ENCODE data around the gene ACER2. TPM values are rescaled to one million over a fixed set of nuclear protein-coding genes. Genes with fewer than 3 reads are reported as not detected.
A peak's percentile ranks its signal among the peaks of the same experiment; 100 is the strongest.

The ACER2 gene
- total and polyA plus RNA-seq, 2 of the 4 experiments (the other 2 are of a cell fraction): 0.84 to 1.6 TPM

DNA sequence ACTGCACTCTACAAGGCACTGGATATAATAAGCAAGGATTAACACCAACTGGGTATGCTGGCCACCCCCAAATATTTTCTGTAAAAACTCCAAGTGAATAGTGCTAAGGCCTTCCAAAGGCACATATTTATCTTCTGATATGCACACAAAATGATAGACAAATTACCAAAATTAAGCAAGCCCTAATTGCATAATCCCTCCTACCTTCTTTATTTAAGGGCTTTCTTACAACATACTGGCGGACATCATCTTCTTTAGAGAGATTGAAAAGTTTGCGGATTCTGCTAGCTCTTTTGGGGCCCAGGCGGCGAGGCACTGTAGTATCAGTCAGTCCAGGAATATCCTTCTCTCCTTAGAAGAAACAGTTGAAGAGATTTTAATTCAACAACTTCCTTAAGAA lies 30.6 kb upstream of the ACER2 start:
- Histone ChIP-seq H4K91ac (ENCODE audit: insufficient read depth, low read depth, low read length) (no peak overlapping the region), H3K9me1 (ENCODE audit: insufficient read depth, low read length) (peaks cover 5% of the 10 kb centered on the region; the same call in 1 of the 2 replicates), H2AFZ (replicated peaks; ENCODE audit: low read length, poor library complexity) (no peak overlapping the region), H2AK5ac (ENCODE audit: low read depth, low read length) (no peak overlapping the region), H2BK5ac (ENCODE audit: low read depth, low read length, poor library complexity, severe bottlenecking) (no peak overlapping the region), H3K18ac (ENCODE audit: low read depth, low read length) (no peak overlapping the region), H2BK120ac (ENCODE audit: low read depth, low read length) (no peak overlapping the region), H3K9me3 (ENCODE audit: control insufficient read depth, insufficient read depth, low read length) (no peaks in the 10 kb centered on the region), H3K9ac (ENCODE audit: low read depth, low read length) (peak overlapping the region; percentile 96; the same call in 1 of the 2 replicates), H3K4me1 (ENCODE audit: control insufficient read depth, insufficient read depth, low read length) (peaks cover 2% of the 10 kb centered on the region; the same call in 1 of the 2 replicates), H3K79me1 (ENCODE audit: low read depth in 1 of 2, low read length in 2 of 2) (peaks cover 3 to 39% of the 10 kb centered on the region in 2 experiments; a peak in 3 of 4 replicates), H3K23ac (ENCODE audit: low read depth, low read length) (peak overlapping the region; percentile 78; the same call in 1 of the 2 replicates), H4K20me1 (ENCODE audit: insufficient read depth, low read length) (peaks cover 46% of the 10 kb centered on the region; the same call in 1 of the 2 replicates), H3K14ac (replicated peaks; ENCODE audit: low read depth, low read length) (no peak overlapping the region), H3K27ac (ENCODE audit: insufficient read depth, low read length) (no peak overlapping the region), H2AK9ac (replicated peaks; ENCODE audit: low read depth, low read length, poor library complexity) (no peak overlapping the region), H3K36me3 (ENCODE audit: control insufficient read depth, insufficient read depth, low read length) (peaks cover 34% of the 10 kb centered on the region), H3K4me2 (ENCODE audit: low read depth, low read length) (peak overlapping the region; percentile 80), H3K4me3 (ENCODE audit: insufficient read depth, low read depth, low read length) (peak overlapping the region; percentile 78; the same call in 1 of the 2 replicates), H3K56ac (ENCODE audit: extremely low read depth, insufficient read depth, low read length) (no peak overlapping the region), H4K8ac (ENCODE audit: low read depth in 2 of 2, low read length in 2 of 2) (no peak overlapping the region), H3K27me3 (ENCODE audit: control insufficient read depth, insufficient read depth, low read length) (no peaks in the 10 kb centered on the region), H2BK20ac (ENCODE audit: low read depth, low read length) (no peak overlapping the region), H2BK15ac (ENCODE audit: low read depth, low read length) (no peak overlapping the region), H3K4ac (ENCODE audit: low read depth, low read length) (no peak overlapping the region), H4K5ac (ENCODE audit: low read depth, low read length) (no peak overlapping the region)
- POLR2A ChIA-PET (ENCODE audit: unreplicated experiment): no interaction called here
- ATAC-seq (ENCODE audit: low read depth) (no peak), DNase-seq (no peak)
- dilution Hi-C loops (cut with HindIII; ENCODE audit: low sequenced_read_pairs, unreplicated experiment): no loop called here
- BruUV-seq (replicated peaks): no TSS peak
- CTCF ChIA-PET: interaction anchor here (0.8 kb wide), 1 partner anchor 48 kb away, joined by 3 read pairs; no protein-coding TSS in a partner anchor
- intact Hi-C loops (cut with micrococcal nuclease): loop anchor here (2.0 to 10.0 kb wide), 3 partner anchors 147 to 327 kb away; partner anchors contain the start of genes DENND4C and PLIN2
- WGBS, 2 experiments (ENCODE audit: extremely low coverage in 2 of 2, insufficient read length in 1 of 2): no CpG with 5 or more reads among the region's 4 CpGs
- in situ Hi-C loops (cut with MboI; ENCODE audit: low sequenced_read_pairs): no loop called here
- TF ChIP-seq, protein P1, sequence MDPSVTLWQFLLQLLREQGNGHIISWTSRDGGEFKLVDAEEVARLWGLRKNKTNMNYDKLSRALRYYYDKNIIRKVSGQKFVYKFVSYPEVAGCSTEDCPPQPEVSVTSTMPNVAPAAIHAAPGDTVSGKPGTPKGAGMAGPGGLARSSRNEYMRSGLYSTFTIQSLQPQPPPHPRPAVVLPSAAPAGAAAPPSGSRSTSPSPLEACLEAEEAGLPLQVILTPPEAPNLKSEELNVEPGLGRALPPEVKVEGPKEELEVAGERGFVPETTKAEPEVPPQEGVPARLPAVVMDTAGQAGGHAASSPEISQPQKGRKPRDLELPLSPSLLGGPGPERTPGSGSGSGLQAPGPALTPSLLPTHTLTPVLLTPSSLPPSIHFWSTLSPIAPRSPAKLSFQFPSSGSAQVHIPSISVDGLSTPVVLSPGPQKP (IDR thresholded peaks at IDR 0.05; ENCODE audit: borderline replicate concordance, low read depth, low read length): no peak
- TF ChIP-seq RCOR1 (IDR thresholded peaks at IDR 0.05; ENCODE audit: insufficient replicate concordance, low read length): no peak
- TF ChIP-seq, protein P2, sequence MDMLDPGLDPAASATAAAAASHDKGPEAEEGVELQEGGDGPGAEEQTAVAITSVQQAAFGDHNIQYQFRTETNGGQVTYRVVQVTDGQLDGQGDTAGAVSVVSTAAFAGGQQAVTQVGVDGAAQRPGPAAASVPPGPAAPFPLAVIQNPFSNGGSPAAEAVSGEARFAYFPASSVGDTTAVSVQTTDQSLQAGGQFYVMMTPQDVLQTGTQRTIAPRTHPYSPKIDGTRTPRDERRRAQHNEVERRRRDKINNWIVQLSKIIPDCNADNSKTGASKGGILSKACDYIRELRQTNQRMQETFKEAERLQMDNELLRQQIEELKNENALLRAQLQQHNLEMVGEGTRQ (IDR thresholded peaks at IDR 0.05; ENCODE audit: low read depth, low read length): no peak
- TF ChIP-seq MXI1 (IDR thresholded peaks at IDR 0.05; ENCODE audit: borderline replicate concordance, low read depth, low read length): no peak
- no peak for TF ChIP-seq CHD1 (IDR thresholded peaks at IDR 0.05; ENCODE audit: low read depth, low read length)
- TF ChIP-seq CEBPB (IDR thresholded peaks at IDR 0.05; ENCODE audit: low read depth, low read length): 0 out of 2 replicates have a peak, but pooled peaks have one; percentile 33
